GM19099 (cell line): ENCODE results near the gene AGAP6.
"Not testable (repeated sequence)": the region's sequence is repeated elsewhere in the genome, so short reads cannot be mapped to it uniquely, and the experiment has no call there.

Experiments used
- POLR2A ChIP-seq: IDR thresholded peaks from 3 replicates; pipeline ENCODE4 v1.6.1; 2011; ENCODE audit warnings: low read depth; ENCODE audit not compliant: insufficient read length; ENCODE audit errors: extremely low read depth

Gene AGAP6

GRCh38 chr10:49988376-49988775 lies at the start of gene AGAP6:
Gene AGAP6 (plus strand): TSS chr10:49988406. CDS start chr10:49988716, 310 bp downstream.
- not testable (repeated sequence) for TF ChIP-seq POLR2A

GRCh38 chr10:49941447-49942338 lies 46.5 kb upstream of the AGAP6 start, which contains the start of the genes PARG and TIMM23B:
Gene PARG (minus strand): TSS chr10:49942027. CDS start chr10:49941725, 302 bp downstream.
Gene TIMM23B (plus strand): TSS chr10:49942053. CDS start chr10:49942195, 142 bp downstream.
- TF ChIP-seq POLR2A, result peak; percentile 60

DNA sequence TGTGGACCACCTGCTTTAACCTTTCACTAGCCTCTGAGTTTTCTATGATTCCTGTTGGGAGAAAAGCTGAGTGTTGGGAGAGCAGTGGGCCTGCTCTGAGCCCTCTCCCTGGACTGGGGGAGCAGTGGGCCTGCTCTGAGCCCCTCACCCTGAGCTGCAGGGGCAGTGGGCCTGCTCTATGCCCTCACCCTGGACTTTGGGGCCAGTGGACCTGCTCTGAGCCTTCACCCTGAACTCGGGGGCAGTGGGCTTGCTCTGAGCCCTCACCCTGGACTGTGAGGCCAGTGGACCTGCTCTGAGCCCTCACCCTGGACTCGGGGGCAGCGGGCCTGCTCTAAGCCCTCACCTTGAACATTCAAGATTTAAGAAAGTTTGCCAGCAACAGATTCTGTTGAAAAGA lies 33.4 kb downstream of the AGAP6 start:
- TF ChIP-seq POLR2A, result no peak

DNA sequence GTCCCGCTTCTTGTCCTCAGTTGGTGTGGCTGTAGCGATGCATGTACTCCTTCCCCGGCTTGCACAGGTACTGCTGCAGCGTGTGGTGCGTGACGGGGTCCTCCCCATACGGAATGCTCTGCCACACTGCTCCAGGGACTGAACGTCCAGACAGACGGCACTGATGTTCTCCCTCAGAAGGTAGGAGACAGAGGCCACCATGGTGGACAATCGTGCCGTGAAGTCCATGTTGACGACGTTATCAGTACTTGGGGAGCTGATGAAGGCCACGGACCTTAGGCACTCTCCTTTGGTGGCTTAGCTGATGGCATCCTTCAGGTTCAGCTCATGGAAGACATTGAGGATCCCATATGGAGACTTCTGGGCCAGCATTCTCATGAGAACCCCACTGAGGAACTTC lies 37.4 kb downstream of the AGAP6 start:
- TF ChIP-seq POLR2A, result no peak

DNA sequence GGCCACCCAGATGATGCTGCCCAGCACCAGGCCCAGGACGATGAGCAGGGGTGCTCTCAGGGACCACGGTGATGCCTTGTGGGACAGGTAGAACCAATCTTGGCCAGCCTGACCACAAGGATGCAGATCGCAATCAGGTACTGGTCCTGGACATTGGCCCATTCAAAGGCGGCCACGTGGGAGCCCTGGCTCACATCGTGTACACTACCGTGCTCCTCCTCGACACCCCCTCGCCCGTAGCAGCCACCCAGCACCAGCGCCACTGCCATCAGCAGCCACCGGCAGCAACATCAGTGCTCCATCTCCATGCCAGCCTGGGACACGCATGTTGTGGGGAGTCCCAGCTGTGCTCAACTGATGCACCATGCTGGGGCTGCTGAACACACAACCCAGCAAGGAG lies 39.0 kb downstream of the AGAP6 start:
- TF ChIP-seq POLR2A, result no peak

DNA sequence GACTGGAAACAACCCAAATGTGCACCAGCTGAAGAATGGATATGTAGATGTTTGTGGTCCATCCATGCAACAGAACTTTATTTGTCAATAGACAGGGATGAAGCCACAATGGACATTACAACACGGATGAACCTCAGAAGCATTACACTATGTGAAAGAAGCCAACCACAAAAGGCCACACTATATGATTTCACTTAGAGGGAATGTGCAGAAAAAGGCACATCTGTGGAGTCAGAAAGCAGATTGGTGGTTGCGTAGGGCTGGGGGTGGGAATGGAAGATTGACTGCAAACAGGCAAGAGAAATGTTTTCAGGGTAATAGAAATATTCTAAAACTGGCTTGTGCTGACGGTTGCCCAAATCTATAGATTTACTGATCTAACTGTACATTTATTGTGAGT lies 45.3 kb downstream of the AGAP6 start:
- no peak for TF ChIP-seq POLR2A

DNA sequence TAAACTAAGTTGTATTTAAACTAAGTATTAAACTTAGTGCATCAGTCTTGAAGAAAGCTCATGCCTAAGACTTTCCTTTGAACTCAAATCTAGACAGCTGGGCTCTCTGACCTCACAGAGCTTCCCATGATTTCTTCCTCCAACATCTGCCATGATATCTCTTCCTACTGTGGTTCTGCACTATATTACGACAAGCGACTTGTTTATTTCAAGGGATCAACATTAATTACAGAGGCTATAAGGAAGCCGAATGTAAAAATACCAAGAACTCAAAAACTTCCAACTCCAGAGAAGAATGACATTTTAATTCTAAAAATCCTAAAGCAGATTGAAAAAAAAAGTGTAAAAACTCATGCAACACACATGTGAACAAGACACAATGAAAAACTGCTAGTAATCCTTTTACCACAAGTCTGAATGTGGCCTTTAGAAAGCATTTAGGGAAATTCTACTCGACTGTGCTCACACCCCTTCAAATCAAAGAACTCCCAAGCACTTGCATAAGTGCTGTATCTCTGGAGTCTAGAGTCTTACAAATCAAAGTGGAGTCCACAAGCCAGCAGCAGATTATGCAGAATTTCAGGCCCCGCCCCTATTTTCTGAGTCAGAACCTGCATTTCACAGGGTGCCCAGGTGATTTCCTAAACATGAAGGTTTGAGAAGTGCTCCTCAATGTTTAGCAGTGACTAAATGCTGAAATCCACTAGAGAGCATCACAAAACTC lies 56.9 kb downstream of the AGAP6 start:
- no peak for TF ChIP-seq POLR2A
